ENCODE data around the gene XPO5.

Gene XPO5

DNA sequence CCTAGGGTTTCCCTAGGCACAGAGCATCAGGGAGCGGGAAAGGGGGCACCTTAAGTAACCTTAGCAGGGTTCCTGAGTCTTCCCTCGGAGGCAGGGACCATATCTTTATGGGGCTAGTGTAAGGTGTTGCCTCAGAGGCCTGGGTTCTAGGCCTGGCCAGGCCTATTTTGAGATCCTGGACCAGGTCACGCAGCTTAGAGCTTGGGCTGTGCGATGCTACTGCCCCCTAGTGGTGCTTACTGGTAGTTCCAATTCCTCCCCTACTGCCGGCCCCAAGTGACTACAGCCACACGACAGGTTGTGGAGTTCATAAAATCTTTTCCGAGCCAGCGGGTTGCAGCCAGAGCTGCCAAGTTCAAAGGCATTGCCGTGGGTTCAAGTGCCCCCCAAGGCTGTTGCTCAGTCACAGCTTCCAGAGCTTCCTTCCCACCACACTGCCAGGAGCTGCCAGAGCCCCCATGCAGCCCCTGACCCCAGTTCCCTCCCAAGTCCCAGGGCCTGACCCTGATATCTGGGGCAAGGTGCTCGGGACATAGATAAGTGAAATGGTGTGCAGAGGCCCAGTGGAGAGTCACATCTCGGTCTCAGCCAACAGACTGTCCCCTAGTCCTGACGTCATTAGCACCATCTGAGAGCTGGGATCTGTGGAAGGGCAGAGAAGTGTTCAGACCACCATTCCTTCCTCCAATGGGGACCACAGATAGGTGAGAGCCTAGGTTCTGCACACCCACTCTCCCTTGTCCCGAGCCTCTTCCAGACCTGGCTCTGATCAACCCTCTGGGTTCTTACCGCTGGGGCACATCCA, 69.0 kb downstream of the XPO5 start:
- Histone ChIP-seq H2AFZ (ENCODE audit: low read depth, low read length) (no peak overlapping the region), H3K9me3 (ENCODE audit: insufficient read depth, low read length, severe bottlenecking) (no peaks in the 10 kb centered on the region), H3K36me3 (ENCODE audit: insufficient read depth, low read length) (peaks cover 55% of the 10 kb centered on the region), H4K20me1 (ENCODE audit: insufficient read depth, low read length) (peaks cover 7% of the 10 kb centered on the region; the same call in 1 of the 2 replicates), H3K79me2 (ENCODE audit: insufficient read depth, low read length) (no peaks in the 10 kb centered on the region), H3K27me3 (ENCODE audit: insufficient read depth, low read length, poor library complexity) (no peaks in the 10 kb centered on the region), H3K27ac (ENCODE audit: low read length) (no peak overlapping the region), H3K9ac (ENCODE audit: low read depth, low read length) (no peak overlapping the region), H3K4me3 (ENCODE audit: low read depth in 1 of 2, low read length in 2 of 2) (no peak overlapping the region), H3K4me1 (ENCODE audit: insufficient read depth, low read length) (no peaks in the 10 kb centered on the region), H3K4me2 (ENCODE audit: insufficient read depth, low read length) (no peak overlapping the region)
- peak; percentile 79 for DNase-seq
- TF ChIP-seq, protein P1, sequence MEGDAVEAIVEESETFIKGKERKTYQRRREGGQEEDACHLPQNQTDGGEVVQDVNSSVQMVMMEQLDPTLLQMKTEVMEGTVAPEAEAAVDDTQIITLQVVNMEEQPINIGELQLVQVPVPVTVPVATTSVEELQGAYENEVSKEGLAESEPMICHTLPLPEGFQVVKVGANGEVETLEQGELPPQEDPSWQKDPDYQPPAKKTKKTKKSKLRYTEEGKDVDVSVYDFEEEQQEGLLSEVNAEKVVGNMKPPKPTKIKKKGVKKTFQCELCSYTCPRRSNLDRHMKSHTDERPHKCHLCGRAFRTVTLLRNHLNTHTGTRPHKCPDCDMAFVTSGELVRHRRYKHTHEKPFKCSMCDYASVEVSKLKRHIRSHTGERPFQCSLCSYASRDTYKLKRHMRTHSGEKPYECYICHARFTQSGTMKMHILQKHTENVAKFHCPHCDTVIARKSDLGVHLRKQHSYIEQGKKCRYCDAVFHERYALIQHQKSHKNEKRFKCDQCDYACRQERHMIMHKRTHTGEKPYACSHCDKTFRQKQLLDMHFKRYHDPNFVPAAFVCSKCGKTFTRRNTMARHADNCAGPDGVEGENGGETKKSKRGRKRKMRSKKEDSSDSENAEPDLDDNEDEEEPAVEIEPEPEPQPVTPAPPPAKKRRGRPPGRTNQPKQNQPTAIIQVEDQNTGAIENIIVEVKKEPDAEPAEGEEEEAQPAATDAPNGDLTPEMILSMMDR (IDR thresholded peaks at IDR 0.05; ENCODE audit: borderline replicate concordance, extremely low read depth, low read length, poor library complexity, severe bottlenecking) = peak; percentile 95
- no peak for TF ChIP-seq EZH2 (IDR thresholded peaks at IDR 0.05; ENCODE audit: borderline replicate concordance, low read depth, low read length, severe bottlenecking)
- ATAC-seq (ENCODE audit: insufficient read depth, low read depth) = peak; percentile 87

DNA sequence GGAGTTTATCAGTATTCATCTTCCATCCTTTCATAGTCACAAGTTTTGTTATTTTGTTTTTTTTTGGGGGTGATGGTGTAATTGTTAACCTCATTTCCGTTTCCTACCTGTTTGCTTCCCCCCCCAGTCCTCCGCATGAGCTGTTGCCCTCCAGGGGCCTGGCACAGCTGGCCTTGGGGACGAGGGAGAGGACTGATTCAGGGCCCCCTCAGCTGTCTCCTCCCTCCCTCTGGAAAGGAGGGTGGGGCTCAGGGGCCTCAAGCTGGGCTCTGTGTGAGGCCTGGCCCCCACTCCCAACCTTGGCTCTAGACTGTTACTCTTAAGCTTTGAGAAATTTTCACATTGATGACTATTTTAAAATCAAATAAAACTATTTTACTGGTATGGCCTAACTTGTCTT, 69.7 kb downstream of the XPO5 start:
- peaks cover 54% of the 10 kb centered on the region for H3K36me3 ChIP-seq (ENCODE audit: insufficient read depth, low read length)
- H3K27me3 ChIP-seq (ENCODE audit: insufficient read depth, low read length, poor library complexity) = no peaks in the 10 kb centered on the region
- DNase-seq = no peak
- TF ChIP-seq EZH2 (IDR thresholded peaks at IDR 0.05; ENCODE audit: borderline replicate concordance, low read depth, low read length, severe bottlenecking) = no peak
- TF ChIP-seq, protein P1 (IDR thresholded peaks at IDR 0.05; ENCODE audit: borderline replicate concordance, extremely low read depth, low read length, poor library complexity, severe bottlenecking) = no peak
- no peak overlapping the region for H3K4me3 ChIP-seq (ENCODE audit: low read depth in 1 of 2, low read length in 2 of 2)
- H3K4me2 ChIP-seq (ENCODE audit: insufficient read depth, low read length) = no peak overlapping the region
- ATAC-seq (ENCODE audit: insufficient read depth, low read depth) = no peak
- no peak overlapping the region for H3K27ac ChIP-seq (ENCODE audit: low read length)
- no peaks in the 10 kb centered on the region for H3K9me3 ChIP-seq (ENCODE audit: insufficient read depth, low read length, severe bottlenecking)
- H3K79me2 ChIP-seq (ENCODE audit: insufficient read depth, low read length) = no peaks in the 10 kb centered on the region
- H3K9ac ChIP-seq (ENCODE audit: low read depth, low read length) = no peak overlapping the region
- H3K4me1 ChIP-seq (ENCODE audit: insufficient read depth, low read length) = no peaks in the 10 kb centered on the region
- 0 out of 2 replicates have a peak, but pooled peaks cover 4% of the 10 kb centered on the region for H4K20me1 ChIP-seq (ENCODE audit: insufficient read depth, low read length)
- no peak overlapping the region for H2AFZ ChIP-seq (ENCODE audit: low read depth, low read length)

DNA sequence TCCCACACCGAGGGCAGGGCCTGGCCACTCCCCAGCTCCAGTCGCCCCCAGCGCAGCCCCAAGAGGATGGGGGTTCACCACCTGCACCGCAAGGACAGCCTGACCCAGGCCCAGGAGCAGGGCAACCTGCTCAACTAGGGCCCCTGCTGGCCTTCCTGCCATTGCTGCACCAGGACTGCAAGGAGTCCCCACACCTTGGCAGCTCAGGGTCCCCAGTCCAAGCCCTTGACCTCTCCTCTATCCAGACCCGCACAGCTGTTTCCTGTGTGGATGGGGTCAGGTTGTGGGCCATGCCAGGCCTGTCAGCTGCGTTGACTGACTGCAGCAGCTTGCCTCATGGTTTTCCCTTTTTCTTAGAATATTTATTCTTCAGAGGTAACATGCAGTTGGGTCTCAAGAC, 70.1 kb downstream of the XPO5 start:
- H3K79me2 ChIP-seq (ENCODE audit: insufficient read depth, low read length) = no peaks in the 10 kb centered on the region
- peaks cover 54% of the 10 kb centered on the region for H3K36me3 ChIP-seq (ENCODE audit: insufficient read depth, low read length)
- H3K9me3 ChIP-seq (ENCODE audit: insufficient read depth, low read length, severe bottlenecking) = no peaks in the 10 kb centered on the region
- no peaks in the 10 kb centered on the region for H3K4me1 ChIP-seq (ENCODE audit: insufficient read depth, low read length)
- no peaks in the 10 kb centered on the region for H3K27me3 ChIP-seq (ENCODE audit: insufficient read depth, low read length, poor library complexity)
- H3K4me2 ChIP-seq (ENCODE audit: insufficient read depth, low read length) = no peak overlapping the region
- no peak overlapping the region for H3K27ac ChIP-seq (ENCODE audit: low read length)
- no peak overlapping the region for H3K9ac ChIP-seq (ENCODE audit: low read depth, low read length)
- DNase-seq (no peak), ATAC-seq (ENCODE audit: insufficient read depth, low read depth) (no peak)
- TF ChIP-seq EZH2 (IDR thresholded peaks at IDR 0.05; ENCODE audit: borderline replicate concordance, low read depth, low read length, severe bottlenecking) = no peak
- TF ChIP-seq, protein P1 (IDR thresholded peaks at IDR 0.05; ENCODE audit: borderline replicate concordance, extremely low read depth, low read length, poor library complexity, severe bottlenecking) = no peak
- H3K4me3 ChIP-seq (ENCODE audit: low read depth in 1 of 2, low read length in 2 of 2) = no peak overlapping the region
- 0 out of 2 replicates have a peak, but pooled peaks cover 4% of the 10 kb centered on the region for H4K20me1 ChIP-seq (ENCODE audit: insufficient read depth, low read length)
- no peak overlapping the region for H2AFZ ChIP-seq (ENCODE audit: low read depth, low read length)
